DOHH2 (cell line): ENCODE results near the gene ZCCHC18.

Experiments
- H3F3A ChIP-seq: fragments of 200-600 bp; sonication (generic), shearing (Covaris generic); 2 replicates; pipeline ENCODE4 v1.6.0; 2016; ENCODE audit warnings: antibody characterized with exemption, mild to moderate bottlenecking; ENCODE audit not compliant: control insufficient read depth, insufficient read depth
- H3K27ac ChIP-seq: fragments of 200-600 bp; sonication (generic); 2 replicates; pipeline ENCODE4 v1.5.1; 2014; ENCODE audit warnings: low read depth, mild to moderate bottlenecking, low read length, moderate library complexity
- H3K27me3 ChIP-seq: fragments of 200-600 bp; sonication (generic); 2 replicates; pipeline ENCODE4 v1.6.1; 2014; ENCODE audit warnings: mild to moderate bottlenecking, low read length, mixed read lengths; ENCODE audit not compliant: control insufficient read depth
- H3K36me3 ChIP-seq: fragments of 200-600 bp; sonication (generic); 2 replicates; pipeline ENCODE4 v1.6.1; 2014; ENCODE audit warnings: mild to moderate bottlenecking, low read length, moderate library complexity, mixed read lengths; ENCODE audit not compliant: control insufficient read depth
- H3K4me1 ChIP-seq: fragments of 200-600 bp; sonication (generic); 2 replicates; pipeline ENCODE4 v1.6.1; 2014; ENCODE audit warnings: mild to moderate bottlenecking, low read length, mixed read lengths; ENCODE audit not compliant: control insufficient read depth
- H3K4me2 ChIP-seq: fragments of 200-600 bp; sonication (generic); 2 replicates; pipeline ENCODE4 v1.6.0; 2014; ENCODE audit warnings: mild to moderate bottlenecking, low read length, moderate library complexity
- H3K4me3 ChIP-seq: fragments of 200-600 bp; sonication (generic); 2 replicates; pipeline ENCODE4 v1.5.1; 2014; ENCODE audit warnings: mild to moderate bottlenecking, low read length, mixed read lengths
- H3K79me2 ChIP-seq: fragments of 200-600 bp; sonication (generic); 2 replicates; pipeline ENCODE4 v1.6.1; 2014; ENCODE audit warnings: mild to moderate bottlenecking, low read length, mixed read lengths; ENCODE audit not compliant: control insufficient read depth
- H3K9me2 ChIP-seq: fragments of 200-600 bp; sonication (generic); replicated peaks from 2 replicates; pipeline ENCODE4 v1.6.1; 2014; ENCODE audit warnings: mild to moderate bottlenecking, low read length, mixed read lengths; ENCODE audit not compliant: control insufficient read depth
- H3K9me3 ChIP-seq: fragments of 200-600 bp; sonication (generic); 2 replicates; pipeline ENCODE4 v1.6.1; 2014; ENCODE audit warnings: antibody characterized with exemption, low read length, mixed read lengths; ENCODE audit not compliant: control insufficient read depth, insufficient read depth
- H4K20me1 ChIP-seq: fragments of 200-600 bp; sonication (generic); 2 replicates; pipeline ENCODE4 v1.6.0; 2014; ENCODE audit warnings: low read depth, mild to moderate bottlenecking, antibody characterized with exemption, low read length, moderate library complexity; ENCODE audit not compliant: control insufficient read depth, insufficient read depth
- EZH2phosphoT487 ChIP-seq: fragments of 200-600 bp; sonication (generic); IDR thresholded peaks from 2 replicates; pipeline ENCODE4 v1.6.1; 2017; ENCODE audit warnings: borderline replicate concordance, mild to moderate bottlenecking, antibody characterized with exemption, low read length, moderate library complexity, mixed read lengths
- TF ChIP-seq, protein P1 (sequence below): fragments of 200-600 bp; sonication (generic); IDR thresholded peaks from one replicate; pipeline ENCODE4 v1.5.1; 2014; ENCODE audit warnings: antibody characterized with exemption, mild to moderate bottlenecking, low read depth, low read length; ENCODE audit not compliant: poor library complexity, severe bottlenecking

Gene ZCCHC18

DNA sequence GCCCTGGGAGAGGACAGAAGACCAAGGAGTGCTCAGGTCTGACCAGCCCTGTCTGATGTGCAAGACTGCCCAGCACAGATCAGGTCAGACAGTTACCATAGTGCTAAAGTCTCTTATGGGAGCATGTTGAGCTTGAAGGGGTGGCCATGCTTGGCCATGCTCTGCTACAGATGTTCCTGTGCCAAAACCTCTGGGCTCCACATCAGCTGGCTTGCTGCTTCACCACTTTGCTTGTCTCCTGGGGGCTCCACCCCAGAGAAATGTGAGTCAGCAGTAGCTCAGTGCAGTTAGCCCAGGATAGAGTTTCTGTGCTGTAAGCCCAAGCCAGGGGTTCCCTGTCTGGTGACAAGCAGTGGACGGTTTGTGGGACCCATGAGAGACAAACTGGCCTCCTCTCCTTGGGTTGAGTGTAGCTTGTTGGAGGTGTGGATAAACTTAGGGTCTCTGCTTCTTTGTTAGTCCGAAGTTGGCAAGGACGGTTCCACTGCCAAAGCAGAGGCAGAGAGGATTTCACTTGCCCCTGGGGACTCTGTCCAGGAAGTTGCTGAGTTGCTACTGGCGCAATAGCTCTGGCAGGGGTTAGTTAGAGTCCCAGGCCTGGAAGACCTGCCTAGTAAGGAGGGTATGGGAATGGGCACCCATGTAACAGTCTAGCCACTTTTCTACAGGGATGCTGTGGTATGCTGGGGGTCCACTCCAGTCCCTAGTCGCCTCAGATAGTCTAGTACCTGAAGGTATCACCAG lies 27.6 kb upstream of the ZCCHC18 start:
- H3K36me3 ChIP-seq: no peaks in the 10 kb centered on the region
- no peak overlapping the region for H3K4me3 ChIP-seq
- no peaks in the 10 kb centered on the region for H3F3A ChIP-seq
- H3K4me2 ChIP-seq: no peak overlapping the region
- H3K9me3 ChIP-seq: no peaks in the 10 kb centered on the region
- H3K9me2 ChIP-seq: no peaks in the 10 kb centered on the region
- no peak overlapping the region for H3K27ac ChIP-seq
- no peaks in the 10 kb centered on the region for H3K27me3 ChIP-seq
- no peaks in the 10 kb centered on the region for H3K4me1 ChIP-seq
- no peak for TF ChIP-seq EZH2phosphoT487
- TF ChIP-seq, protein P1, sequence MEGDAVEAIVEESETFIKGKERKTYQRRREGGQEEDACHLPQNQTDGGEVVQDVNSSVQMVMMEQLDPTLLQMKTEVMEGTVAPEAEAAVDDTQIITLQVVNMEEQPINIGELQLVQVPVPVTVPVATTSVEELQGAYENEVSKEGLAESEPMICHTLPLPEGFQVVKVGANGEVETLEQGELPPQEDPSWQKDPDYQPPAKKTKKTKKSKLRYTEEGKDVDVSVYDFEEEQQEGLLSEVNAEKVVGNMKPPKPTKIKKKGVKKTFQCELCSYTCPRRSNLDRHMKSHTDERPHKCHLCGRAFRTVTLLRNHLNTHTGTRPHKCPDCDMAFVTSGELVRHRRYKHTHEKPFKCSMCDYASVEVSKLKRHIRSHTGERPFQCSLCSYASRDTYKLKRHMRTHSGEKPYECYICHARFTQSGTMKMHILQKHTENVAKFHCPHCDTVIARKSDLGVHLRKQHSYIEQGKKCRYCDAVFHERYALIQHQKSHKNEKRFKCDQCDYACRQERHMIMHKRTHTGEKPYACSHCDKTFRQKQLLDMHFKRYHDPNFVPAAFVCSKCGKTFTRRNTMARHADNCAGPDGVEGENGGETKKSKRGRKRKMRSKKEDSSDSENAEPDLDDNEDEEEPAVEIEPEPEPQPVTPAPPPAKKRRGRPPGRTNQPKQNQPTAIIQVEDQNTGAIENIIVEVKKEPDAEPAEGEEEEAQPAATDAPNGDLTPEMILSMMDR: no peak
- no peaks in the 10 kb centered on the region for H4K20me1 ChIP-seq
- H3K79me2 ChIP-seq: no peaks in the 10 kb centered on the region

DNA sequence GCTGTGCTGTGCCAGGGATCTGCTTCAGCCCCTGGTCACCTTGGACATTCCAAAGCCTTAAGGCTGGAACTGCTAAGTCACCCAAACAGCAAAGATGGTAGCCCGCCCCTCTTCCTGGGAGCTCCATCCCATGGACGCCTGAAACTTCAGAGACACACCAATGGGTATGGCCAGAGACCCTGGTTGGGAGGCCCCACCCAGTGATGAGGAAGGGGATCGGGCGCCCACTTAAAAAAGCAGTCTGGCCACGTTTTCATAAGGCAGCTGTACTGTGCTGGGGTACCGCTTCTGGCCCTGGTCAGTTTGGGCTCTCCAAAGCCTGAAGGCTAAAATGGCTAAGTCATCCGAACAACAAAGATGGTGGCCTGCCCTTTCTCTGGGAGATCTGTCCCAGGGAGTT lies 26.8 kb upstream of the ZCCHC18 start:
- Histone ChIP-seq H3K27me3 (no peaks in the 10 kb centered on the region), H3K36me3 (no peaks in the 10 kb centered on the region), H4K20me1 (no peaks in the 10 kb centered on the region), H3K79me2 (no peaks in the 10 kb centered on the region), H3K9me3 (no peaks in the 10 kb centered on the region), H3F3A (no peaks in the 10 kb centered on the region), H3K27ac (no peak overlapping the region), H3K4me1 (no peaks in the 10 kb centered on the region), H3K4me3 (no peak overlapping the region), H3K4me2 (no peak overlapping the region), H3K9me2 (no peaks in the 10 kb centered on the region)
- no peak for TF ChIP-seq EZH2phosphoT487
- TF ChIP-seq, protein P1: no peak

DNA sequence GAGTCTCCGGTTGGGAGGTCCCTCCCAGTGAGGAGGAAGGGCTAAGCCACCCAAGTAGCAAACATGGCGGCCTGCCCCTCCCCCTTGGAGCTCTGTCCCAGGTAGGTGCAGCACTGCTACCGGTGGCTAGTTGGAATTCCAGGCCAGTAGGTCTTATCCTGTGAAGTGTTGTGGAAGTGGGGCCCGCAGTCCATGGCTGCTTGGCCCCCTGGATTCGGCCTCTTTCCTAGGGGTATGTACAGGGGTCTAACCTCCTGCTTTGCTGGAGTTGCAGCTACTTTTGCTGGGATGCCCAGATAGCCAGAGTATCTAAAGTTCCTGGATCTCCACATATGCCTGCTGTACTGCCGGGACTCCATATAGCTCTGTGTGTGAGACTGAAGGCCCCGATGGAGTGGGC lies 26.4 kb upstream of the ZCCHC18 start:
- Histone ChIP-seq H3K79me2 (no peaks in the 10 kb centered on the region), H3K4me2 (no peak overlapping the region), H3K4me1 (no peaks in the 10 kb centered on the region), H3K4me3 (no peak overlapping the region), H3F3A (no peaks in the 10 kb centered on the region), H3K27me3 (no peaks in the 10 kb centered on the region), H3K9me2 (no peaks in the 10 kb centered on the region), H3K9me3 (no peaks in the 10 kb centered on the region), H3K27ac (no peak overlapping the region), H4K20me1 (no peaks in the 10 kb centered on the region), H3K36me3 (no peaks in the 10 kb centered on the region)
- no peak for TF ChIP-seq EZH2phosphoT487
- TF ChIP-seq, protein P1: no peak
